Measurements from ENCODE around the gene VWA7.

Gene VWA7

GRCh38 chr6:31778999-31779885 lies 2.1 kb upstream of the VWA7 start:
- DNase-seq (ENCODE audit: low spot score), result no peak

DNA sequence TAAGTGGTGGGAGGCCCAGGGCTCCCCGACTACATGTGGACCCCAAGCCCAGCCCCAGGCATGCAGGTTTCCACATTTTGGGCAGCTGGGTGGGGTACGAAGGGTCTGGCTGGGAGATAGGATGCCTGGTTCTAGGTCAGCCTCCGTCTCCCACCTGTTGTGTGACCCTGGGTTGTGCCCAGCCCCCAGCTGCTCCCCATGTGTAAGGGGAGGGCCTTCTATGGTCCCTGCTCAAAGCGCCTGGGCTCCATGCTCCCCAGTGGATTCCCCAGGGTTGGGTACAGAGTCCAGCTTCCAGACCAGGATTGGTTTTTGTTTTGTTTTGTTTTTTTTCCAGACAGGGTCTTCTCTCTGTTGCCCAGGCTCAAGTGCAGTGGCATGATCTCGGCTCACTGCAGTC lies 1.1 kb upstream of the VWA7 start:
- no peak for DNase-seq (ENCODE audit: low spot score)

DNA sequence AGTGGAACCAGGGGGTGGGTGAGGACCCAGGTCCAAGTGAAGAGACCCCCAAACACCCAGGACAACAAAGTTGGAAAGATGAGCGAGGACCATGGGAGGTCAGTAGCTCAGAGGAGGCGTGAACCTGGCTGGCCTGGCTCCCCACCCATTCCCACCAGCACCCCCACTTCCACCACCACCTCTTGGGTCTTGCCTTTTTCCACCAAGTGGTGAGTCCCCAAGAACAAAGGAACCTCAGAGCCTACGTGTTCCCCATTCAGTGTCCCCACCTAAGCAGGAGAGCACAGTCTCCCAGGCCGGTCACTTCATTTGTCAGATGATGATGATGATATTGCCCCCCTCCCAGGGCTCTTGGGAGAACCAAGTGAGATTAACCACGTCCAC lies 531 bp upstream of the VWA7 start:
- no peak for DNase-seq (ENCODE audit: low spot score)

GRCh38 chr6:31776485-31776988 lies 591 bp downstream of the VWA7 start:
- DNase-seq (ENCODE audit: low spot score), result no peak

DNA sequence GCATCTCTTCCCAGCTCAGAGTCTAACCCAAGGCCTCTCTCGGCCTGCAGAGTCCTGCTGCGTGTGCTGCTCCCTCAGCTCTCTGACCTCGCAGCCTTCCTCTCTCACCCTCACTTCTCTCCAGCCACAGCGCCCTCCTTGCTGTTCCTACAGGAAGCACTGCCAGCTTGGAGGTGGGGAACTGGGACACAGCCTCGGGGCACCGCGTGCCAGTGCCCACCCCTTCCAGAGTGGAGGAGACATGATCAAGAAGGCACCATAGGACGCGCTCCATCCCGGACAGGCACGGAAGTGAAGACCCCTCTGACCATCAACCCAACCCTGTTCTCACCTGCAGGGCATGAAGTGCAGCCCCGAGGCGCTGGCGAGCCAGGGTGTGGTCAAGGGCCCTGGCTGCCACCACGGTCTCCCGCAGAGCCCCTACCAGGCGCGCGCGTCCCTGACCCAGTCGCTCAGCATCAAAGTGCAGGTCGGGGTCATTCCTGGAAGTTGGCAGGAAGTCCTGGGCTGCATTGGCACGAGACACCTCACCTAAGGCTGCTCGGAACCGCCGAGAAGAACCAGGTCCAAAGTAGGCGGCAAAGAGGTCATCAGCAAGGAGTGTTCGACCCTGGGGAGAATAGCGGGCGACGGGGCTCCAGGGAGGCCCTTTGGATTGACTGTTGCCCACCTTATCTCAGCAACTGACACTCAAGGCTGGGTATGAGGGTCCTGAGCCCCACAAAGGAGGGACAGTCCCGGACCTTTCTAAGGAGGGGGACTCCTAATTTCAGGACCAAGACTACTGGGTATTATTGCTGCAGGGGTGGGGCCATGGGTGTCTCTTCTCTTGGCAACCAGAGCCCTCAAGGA lies 1.3 kb downstream of the VWA7 start:
- DNase-seq (ENCODE audit: low spot score), result no peak

GRCh38 chr6:31775184-31775583 lies 1.9 kb downstream of the VWA7 start:
- no peak for DNase-seq (ENCODE audit: low spot score)

DNA sequence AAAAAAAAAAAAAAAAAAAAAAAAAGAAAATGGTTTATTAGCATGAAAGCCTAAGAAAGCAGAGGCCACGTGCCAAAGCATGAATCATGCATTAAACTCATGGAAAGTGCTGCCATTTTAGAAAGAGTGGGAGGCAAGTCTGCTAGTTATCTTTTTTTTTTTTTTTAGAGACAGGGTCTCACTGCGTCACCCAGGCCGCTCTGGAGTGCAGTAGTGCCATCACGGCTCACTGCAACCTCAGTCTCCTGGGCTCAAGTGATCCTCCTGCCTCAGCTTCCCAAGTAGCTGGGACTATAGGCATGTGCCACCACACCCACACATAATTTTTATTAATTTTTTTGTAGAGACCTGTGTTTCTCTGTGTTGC lies 5.2 kb downstream of the VWA7 start:
- DNase-seq (ENCODE audit: low spot score), result peak; percentile 12

DNA sequence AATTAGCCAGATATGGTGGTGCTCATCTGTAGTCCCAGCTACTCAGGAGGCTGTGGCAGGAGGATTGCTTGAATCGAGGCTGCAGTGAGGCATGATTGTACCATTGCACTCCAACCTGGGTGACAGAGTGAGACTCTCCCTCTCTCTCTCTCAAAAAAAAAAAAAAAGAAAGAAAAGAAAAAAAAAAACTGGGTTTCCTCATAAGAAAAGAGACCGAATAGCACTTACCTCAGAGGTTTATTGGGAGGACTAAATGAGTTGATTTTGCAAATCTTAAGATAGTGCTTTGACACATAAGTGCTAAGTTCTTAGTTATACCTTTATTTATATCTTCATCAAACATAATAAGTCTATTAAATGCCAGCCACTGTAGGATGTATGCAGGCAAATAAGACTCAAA lies 6.3 kb downstream of the VWA7 start:
- DNase-seq (ENCODE audit: low spot score), result no peak

GRCh38 chr6:31769684-31770371 lies 7.3 kb downstream of the VWA7 start:
- peak; percentile 84 for DNase-seq (ENCODE audit: low spot score)

DNA sequence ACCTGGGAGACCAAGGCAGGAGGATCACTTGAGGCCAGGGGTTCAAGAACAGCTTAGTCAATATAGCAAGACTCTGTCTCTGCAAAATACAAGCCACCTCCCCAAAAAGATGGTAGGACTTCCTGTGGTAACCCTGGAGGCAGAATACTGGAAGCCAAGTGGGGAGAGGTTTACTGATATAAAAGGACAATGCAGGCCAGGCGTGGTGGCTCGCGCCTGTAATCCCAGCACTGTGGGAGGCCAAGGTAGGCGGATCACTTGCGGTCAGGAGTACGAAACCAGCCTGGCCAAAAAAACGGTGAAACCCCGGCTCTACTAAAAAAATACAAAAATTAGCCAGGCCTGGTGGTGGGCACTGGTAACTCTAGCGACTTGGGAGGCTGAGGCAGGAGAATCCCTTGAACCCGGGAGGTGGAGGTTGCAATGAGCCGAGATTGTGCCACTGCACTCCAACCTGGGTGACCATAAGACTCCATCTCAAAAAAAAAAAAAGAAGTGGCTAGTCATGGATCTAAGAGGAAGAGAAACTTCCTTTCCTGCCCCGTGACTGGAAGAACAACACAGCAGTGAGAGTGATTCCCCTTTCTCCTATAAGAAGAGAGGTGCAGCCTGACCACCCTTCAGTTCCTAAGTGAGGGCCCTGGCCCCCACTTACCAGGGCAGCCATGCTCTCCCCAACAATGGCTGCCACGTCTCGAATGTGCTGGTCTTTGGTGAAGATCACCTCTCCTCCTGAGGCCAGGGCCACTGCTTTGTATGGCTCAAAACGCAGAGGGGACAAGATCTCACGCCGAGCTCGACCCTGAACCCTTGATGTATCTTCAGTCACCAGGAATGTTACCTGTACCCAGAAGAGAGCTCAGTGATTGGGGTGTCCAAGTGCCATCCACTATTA lies 8.5 kb downstream of the VWA7 start:
- DNase-seq (ENCODE audit: low spot score), result no peak

GRCh38 chr6:31767096-31767645 lies 10.0 kb downstream of the VWA7 start:
- no peak for DNase-seq (ENCODE audit: low spot score)

DNA sequence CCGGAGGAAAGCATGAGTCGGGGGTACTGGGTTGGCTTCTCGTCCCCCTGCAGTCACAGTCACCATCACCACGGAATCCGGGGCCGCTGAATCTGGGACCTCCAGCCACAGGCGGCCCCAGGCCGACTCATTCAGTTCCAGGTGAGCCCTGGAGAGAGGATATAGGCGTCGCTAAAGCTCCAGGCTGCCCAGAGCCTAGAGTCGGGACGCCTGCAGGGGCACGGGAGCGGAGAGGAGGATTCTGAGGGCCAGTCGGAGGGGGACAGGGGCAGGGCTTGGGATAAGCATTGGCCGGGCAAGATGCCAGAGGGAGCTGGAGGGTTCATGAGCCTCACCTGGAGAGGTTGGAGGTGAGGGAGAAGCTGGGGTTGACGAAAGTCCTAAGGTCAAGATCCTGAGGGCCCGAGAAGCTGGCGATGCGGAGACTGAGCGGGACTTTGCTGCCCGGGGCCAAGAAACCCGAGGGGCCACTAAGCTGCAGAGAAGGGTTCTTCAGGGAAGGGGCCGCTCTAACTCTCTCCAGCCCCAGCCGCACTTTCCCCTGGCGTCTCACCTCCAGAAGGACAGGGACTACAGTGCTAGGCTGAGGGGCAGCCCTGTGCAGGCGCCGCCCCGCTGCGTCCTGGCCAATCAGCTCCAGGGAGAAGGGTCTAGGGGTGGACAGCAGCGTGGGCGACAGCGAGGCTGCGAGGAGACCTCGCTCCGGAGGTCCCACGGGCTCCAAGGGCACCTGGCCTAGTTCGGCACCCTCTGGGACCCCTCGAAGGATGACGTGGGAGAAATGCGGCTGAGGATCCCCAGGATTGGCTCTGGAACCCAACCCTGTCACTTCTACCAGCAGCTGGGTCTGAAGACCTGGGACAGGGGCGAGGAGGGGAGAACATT lies 11.0 kb downstream of the VWA7 start:
- no peak for DNase-seq (ENCODE audit: low spot score)

- no peak for DNase-seq (ENCODE audit: low spot score)
Measured at GRCh38 chr6:31765559-31765909, 11.6 kb downstream of the VWA7 start.

GRCh38 chr6:31764198-31764597 lies 12.9 kb downstream of the VWA7 start:
- DNase-seq (ENCODE audit: low spot score), result no peak

DNA sequence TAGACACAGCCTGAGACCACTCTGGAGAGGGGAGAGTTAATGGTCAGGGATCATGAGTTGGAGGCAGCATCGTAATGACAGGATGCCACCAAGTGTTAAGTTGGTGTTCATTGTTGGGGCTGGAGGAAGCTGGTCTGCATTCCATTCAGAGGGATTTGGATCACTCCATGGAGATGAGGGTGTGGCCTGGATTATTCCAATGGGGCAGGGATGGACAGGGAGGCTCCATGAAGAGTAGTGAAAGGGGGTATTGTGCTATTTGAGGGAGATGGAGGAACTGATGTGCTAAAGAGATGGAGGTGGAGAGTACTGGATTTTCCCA lies 13.5 kb downstream of the VWA7 start:
- no peak for DNase-seq (ENCODE audit: low spot score)

DNA sequence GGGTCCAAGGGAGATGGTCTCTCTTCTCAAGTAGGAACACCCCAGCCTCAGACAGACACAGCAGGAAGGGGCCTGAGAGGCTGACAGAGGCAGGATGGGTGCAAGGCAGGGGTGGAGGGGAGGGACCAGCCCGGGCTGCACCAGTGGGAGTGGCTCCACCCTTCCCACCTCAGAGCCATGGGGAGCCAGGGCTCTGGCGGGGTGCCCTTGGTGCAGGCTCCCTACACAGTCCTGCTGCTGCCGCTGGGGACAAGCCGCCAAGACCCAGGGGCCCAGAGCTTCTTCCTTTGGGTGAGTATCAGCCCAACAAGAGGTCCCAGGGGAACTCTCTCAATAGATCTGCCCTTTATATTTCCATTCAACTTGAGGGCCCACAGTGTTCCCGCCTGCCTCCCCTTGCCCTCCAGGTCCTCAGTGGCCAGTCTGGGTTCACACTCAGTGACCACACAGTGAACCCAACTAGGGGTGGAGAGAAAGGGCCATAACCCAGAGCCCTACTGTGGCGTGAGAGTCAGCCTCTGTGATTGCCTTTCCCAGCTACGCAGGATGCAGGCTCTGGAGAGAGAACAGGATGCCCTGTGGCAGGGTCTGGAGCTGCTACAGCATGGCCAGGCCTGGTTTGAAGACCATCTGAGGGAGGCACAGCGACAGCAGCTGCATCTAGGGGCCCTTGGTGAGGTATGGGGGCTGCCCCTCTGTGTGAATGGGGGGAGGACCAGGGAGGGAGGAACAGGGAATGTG lies 14.1 kb downstream of the VWA7 start:
- no peak for DNase-seq (ENCODE audit: low spot score)

GRCh38 chr6:31762356-31762755 lies 14.8 kb downstream of the VWA7 start, which contains the start of gene SAPCD1:
SAPCD1 (plus strand) TSS chr6:31762656; CDS start chr6:31763055, 399 bp downstream.
- DNase-seq (ENCODE audit: low spot score), result no peak

DNA sequence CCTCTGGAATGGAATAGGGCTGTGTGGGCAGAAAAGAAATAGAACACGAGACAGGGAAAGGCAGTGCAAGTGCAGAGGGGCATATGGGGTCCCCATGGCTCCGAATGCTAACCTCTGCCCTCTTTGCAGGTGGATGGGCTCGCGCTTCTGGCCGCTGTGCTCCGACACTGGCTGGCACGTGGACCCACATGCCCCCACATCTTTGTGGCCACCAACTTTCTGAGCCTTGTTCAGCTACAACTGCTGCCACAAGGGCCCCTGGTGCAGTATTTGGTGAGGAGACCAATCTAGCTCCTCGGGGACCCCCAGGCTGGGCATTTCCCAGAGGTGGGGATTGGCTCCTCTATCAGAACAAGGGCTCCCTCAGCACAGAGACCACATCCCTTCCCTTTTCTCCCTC lies 15.8 kb downstream of the VWA7 start:
- no peak for DNase-seq (ENCODE audit: low spot score)

DNA sequence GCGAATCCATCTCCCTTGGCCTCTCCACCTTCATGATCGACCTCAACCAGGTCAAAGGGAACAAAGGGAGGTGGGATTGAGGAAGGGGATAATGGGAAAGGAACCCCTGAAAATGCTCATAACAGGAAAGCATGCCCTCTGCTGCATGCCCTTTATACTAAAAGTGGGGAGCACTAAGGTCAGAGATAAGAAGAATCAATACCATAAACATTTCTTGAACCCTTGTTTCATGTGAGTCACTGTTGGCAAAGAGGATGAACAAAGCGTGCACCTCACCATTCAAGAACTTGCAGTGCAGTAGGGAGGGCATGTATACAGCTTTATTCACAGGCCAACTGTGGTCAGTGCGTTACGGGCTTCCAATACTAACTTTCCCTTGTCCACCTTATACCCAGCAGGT lies 16.3 kb downstream of the VWA7 start:
- DNase-seq (ENCODE audit: low spot score), result no peak

- no peak for DNase-seq (ENCODE audit: low spot score)
Measured at GRCh38 chr6:31758281-31758680, 18.8 kb downstream of the VWA7 start.

Measured in CD4-positive, alpha-beta T cell treated with Interleukin-15 for 4 hours (primary cell).